HG02884 (cell line): ENCODE results near the gene PSMD2.
"Not testable (repeated sequence)": the region's sequence is repeated elsewhere in the genome, so short reads cannot be mapped to it uniquely, and the experiment has no call there.

Experiments
- ATAC-seq: cut with Tn5 transposase; IDR thresholded peaks from one replicate; pipeline ENCODE4 v1.9.1; 2021; ENCODE audit warnings: mild to moderate bottlenecking, moderate library complexity; ENCODE audit not compliant: unreplicated experiment

PSMD2 gene

DNA sequence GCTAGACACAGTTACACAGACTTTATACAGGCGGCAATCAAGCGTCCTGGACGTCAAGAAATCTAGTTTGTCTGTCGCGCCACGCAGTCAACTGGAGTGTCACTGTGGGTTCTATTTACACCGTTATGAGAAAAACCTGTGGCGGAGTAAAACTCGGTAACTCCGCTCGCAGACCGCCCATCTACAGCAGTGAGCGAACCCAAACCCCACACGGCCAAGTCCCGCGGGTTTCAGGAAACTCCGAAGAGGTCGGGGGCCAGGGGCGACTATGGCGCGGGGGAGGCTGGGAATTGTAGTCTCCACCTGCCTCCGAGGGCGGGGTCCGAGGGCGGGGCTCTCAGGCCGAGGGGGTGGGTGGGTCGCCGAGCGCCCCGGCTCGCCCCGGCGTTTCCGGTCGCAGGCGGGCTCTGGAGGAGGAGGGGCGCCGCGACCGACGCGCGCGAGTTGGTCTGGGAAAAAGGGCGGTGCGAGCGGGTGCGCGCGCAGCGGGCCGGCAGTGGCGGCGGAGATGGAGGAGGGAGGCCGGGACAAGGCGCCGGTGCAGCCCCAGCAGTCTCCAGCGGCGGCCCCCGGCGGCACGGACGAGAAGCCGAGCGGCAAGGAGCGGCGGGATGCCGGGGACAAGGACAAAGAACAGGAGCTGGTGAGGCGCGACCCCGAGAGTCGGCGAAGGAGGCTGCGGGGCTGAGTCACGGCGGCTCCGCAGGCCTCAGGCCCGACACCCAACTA, at the start of gene PSMD2:
Gene PSMD2 (plus strand): TSS at position 483 of the 729 bp plus-strand sequence. CDS start 26 bp downstream, at position 509.
- ATAC-seq: peak; percentile 86

DNA sequence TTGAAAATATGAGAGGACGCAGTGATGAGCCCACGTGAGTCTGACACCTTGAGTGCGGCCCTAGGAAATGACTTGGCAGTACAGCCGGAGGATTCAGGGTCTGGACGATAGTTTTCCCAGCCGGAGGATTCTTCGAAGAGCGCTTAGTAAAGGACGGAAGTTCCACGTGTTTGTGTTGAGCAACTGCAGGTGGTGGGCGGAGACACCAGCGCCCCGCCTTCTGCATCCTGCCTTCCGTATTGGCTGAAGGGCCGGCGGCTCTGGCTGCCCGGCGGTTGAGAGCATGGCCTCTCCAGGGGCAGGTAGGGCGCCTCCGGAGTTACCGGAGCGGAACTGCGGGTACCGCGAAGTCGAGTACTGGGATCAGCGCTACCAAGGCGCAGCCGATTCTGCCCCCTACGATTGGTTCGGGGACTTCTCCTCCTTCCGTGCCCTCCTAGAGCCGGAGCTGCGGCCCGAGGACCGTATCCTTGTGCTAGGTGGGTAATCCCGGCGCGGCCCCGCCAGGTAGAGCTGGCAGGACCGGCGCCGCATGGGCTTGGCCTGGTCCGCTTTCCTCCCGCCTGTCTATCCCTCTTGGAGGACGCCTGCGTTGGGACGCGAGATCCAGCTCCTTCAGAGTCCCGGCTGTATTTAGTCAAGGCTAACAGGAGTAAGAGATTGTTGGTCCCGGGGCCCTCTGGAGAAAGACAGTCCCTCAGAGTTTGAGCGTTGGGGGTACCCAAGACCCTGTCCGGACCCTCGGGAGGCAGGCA, 49.5 kb upstream of the PSMD2 start, which contains the start of gene EEF1AKMT4:
Gene EEF1AKMT4 (plus strand): TSS at position 261 of the 755 bp plus-strand sequence. CDS start 23 bp downstream, at position 284.
- peak; percentile 84 for ATAC-seq

DNA sequence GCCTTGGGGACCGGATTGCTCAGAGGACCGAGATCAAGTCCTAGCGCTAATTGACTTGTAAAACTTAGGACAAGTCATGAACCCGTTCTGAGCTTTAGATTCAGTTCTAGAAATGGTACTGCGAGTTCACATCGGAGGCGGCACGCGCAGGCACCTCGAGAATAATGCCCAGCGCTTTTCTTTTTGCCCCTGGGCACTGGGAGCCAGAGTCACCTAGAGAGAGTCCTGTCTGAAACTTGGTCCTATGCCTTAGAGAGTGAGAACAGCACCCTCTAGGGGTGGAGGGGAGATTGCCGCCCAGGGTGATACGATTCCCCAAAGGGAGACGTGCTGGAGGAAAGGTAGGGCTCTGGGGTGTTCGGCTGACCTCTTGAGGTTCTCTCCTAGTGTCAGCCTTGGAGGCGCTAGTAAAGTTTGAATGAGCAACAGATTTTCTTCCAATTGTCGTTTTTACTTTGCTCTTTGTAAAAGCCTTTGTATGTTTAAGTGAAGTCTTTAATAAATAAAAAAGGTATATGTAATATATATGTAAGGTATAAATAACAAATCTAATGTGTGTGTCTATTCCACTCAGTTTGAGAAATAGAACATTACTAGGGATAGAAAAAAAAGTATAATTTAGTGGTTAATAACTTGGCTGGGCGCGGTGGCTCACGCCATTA, 48.7 kb upstream of the PSMD2 start:
- peak; percentile 72 for ATAC-seq

DNA sequence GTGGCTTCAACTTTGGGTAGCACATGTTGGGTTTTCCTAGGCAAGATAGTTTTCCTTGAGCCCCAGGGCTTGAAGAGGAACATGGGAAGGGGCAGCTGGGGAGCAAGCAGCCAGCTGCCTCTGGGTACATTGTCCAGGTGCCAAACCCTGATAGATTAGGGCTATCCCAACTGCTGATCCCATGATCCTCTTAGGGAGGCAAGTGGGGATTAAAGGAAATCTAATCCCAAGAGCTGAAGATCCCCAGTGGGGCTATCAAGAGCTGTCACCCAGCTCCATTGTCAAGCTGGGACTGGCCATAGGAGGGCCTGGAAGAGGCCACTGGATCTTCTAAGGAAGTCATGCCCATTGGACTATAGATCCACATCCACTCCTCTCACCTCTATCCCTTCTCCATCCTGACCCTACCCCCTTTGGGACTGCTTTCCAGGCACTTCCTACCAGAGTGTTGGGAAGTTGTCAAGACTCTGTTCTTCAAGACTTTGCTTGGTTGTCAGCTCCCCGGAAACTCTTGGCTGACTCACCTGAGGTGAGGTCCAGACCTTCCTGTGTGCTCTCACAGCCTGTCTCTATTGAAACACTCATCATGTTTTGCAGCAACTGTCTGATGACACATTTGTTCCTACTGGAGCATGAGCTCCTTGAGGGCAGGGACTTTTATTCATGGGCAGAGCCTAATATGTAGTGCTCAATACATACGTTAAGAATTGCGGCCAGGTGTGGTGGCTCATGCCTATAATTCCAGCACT, 43.6 kb upstream of the PSMD2 start:
- ATAC-seq: no peak

DNA sequence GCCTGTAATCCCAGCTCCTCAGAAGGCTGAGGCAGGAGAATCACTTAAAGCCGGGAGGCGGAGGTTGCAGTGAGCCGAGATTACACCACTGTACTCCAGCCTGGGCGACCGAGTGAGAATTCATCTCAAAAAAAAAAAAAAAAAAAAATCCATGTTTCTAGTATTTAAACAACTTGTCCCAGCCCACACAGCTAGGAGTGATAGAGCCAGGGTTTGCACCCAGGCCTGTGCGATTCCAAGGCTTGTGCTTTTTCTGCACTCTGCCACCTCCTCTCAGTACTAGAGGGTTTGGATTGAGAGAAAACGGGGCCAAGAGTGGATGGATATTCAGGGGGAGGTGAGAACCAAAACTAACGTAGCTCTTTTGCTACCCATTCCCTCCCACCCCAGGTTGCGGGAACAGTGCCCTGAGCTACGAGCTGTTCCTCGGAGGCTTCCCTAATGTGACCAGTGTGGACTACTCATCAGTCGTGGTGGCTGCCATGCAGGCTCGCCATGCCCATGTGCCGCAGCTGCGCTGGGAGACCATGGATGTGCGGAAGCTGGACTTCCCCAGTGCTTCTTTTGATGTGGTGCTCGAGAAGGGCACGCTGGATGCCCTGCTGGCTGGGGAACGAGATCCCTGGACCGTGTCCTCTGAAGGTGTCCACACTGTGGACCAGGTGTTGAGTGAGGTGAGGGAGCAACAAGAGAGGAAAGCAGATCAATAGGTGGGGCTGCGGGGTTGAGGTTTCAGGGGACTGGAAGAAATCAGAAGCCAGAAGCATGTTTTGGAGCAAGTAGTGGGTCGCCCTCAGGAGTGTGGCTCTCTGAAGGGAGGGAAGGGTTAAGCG, 41.7 kb upstream of the PSMD2 start:
- ATAC-seq: no peak

DNA sequence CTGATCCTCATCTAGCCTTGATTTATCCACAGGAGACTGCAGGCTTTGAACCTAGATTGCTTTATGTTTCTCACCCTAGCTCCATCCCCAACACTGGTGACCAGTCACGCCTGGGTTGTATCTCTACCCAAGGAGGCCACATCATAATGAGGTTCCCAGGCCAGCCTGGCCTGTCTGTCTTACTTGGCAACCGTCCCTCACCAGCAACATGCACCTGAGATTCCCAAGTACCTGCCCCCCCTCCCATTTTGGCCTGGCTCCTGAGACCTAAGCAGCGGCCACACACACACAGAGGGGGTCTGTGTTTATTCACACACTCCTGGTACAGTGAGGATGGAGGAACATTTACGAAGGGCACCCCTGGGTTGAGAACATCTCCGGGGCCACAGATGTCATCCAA, 40.1 kb upstream of the PSMD2 start:
- no peak for ATAC-seq

DNA sequence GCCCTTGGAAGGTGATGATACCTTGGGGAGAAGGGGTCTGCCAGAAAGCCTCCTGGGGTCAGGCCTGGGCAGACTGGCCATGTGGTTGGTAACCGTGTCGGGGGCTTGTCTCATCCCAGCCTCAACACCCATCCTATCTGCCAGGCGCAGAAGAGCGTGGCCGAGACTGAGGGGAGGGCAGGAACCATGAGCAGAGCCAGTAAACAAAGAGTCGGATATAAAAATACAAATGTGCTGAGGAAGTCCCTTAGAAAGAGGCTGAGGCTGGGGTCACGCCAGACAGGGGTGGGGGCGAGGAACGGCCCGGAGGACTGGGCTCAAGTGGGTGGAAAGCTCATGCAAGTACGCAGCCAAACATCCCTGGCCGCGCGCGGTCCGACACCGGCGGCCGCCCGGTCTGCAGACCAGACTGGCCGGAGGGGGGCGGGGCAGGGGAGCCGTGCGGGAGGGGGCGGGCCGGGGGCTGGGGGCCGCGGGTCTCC, 39.6 kb upstream of the PSMD2 start:
- no peak for ATAC-seq

DNA sequence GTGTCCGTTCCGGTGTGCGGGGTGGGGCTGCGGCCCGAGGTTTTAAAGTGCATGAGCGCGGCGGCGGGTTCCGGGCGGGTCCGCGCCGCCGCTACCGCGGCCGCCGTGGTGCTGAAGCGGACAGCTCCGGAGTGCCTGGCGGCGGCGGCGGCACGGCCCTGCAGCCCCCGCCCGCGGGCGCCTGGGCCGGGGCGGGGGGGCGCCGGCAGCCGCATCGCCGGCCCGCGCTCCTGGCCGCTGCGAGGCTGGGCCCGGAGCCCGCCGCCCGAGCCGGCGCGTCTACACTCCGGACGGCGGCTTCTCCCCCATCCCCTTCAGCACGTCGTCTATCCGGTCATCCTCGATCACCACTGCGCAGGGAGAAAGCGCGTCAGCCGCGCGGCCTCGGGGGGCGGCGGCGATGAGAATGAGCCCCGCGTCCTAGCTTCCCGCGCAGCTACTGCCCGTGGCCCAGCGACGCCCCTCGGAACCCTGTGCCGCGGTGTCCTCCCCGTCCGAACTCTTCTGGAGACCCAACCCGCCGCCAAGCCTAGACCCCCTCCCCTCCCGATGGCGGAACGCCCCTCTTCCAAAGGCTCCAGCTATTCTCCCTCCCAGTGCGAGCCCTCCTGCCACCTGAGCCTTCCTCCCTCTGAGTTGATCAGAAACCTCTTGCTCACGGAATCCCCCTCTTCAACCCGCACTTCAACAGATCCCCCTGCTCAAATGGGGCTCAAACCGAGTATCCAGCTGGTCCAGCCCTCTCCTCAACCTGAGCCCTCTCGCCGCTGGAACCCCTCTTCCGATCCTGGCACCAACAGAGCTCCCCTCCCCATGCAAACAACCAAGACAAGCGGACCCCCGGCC, 38.9 kb upstream of the PSMD2 start:
- ATAC-seq: no peak

DNA sequence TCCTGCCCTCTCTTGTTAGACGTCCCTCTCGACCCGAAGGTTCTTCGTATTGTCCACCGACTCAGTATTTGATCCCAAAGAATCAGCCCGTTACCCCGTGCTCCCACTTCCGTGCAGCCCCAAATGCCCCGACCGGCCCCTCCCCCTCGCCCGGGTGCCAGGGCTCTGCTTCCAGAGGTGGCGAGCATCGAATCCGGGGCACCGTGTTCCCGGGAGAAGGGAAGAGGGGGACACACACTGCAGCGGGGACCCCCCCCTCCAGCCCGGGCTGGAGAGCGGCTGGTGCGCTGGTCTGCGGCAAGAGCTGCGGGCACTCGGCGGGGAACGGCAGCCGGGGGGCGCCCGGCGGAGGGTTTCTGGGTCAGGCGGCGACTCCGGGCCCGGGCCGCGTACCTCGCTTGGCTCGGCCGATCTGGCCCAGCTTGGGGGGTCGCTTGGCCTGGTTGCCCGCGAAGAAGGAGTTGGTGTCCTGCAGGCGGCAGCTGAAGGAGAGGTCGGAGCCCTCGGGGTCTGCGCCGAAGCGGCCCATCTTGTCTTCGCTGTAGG, 38.2 kb upstream of the PSMD2 start:
- no peak for ATAC-seq

DNA sequence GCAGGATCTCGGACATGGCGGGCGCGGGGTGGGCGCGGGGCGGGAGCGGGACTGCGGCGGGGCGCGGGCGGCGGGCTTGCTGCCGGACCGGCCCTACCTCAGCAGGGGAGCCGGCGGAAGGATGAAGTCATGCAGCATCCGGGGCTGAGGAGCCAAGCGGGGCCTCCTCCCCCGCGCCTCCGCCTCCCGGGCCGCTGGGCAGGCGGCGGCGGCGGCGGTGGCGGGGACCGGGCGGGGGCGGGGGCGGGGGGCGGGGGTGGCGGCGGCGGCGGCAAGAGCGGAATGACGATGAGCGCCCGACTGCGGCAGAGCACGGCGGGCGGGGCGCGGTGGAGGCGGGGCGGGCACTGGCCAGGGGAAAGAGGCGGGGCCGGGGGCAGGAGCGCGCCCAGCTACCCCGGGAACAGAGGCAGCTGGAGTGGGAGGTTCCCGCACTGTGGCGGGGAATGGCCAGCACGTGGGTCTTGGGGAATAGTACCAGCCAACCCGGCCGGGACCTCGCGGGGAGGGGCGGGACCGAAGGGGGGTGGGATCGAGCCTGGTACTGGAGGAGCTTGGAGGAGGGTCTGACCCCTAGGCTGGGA, 37.7 kb upstream of the PSMD2 start, which contains the start of gene CAMK2N2:
Gene CAMK2N2 (minus strand): TSS at position 284 of the 584 bp plus-strand sequence. CDS start 268 bp downstream, at position 16.
- no peak for ATAC-seq

DNA sequence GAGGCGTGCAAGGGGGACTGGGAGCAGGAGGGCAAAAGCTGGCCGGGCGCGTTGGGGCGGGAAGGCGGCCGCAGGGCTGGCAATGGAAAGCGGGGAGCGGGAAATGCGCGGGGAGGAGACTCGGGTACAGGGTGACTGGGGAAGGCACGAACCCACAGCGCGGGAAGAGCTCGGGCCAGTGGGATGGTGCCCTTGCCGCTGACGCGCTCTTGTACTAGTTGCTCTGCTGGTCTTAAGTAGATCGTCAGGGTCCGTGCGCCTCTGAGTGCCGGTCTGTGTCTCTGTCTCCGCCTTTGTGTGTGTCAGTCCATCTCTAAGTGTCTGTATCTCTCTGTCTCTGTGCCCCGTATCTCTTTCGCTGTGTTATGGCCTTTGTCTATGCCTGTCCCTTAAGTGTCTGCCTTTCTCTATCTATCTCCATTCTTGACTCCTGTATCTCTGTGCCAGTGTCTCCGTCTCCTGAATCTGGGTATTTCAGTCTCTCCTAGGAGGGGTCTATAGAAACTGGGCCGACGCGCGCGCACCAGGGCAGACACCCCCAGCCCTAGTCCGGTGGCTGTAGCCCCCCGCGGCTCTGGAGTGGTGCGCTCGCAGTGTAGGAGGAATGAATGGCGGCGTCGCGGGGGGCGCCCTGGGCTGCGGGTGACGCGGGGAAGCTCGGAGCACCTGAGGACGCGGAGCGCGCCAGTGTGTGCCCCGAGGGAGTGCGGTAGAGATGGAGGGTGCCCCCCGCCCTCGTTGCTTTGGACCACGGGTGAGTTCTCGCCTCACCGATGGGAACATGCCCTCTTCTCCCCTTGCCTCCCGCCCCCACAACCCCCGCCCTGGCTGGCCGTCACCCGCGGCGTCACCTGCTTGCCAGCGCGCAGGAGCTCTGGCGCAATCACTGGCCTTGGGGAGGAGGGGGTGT, 36.9 kb upstream of the PSMD2 start:
- no peak for ATAC-seq

DNA sequence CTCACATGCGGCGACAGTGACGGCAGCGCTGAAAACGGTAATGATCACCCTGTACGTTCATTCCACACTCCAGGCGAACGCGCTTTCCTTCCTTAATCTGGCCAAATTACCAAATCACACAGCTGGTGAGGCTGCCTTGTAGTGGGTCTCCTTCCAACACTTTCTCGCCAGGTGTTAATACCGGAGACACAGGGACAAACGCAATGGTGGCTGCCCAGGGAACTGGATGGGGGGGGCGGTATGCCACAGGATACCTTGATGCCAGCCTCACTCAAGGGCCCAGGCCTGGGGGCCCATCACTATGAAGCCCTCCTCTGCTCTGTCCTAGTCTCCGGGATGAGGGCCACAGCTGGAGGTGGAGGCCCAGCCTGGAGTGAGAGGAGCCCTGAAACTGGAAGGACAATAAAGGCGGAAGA, 36.3 kb upstream of the PSMD2 start:
- no peak for ATAC-seq

DNA sequence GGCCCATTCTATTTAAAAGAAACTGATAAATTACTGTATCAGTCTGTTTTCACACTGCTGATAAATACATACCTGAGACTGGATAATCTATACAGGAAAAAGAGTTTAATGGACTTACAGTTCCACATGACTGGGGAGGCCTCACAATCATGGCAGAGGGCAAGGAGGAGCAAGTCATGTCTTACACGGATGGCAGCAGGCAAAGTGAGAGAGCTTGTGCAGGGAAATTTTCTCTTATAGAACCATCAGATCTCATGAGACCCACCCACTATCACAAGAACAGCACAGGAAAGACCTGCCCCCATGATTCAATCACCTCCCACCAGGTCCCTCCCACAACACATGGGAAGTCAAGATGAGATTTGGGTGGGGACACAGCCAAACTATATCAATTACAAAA, 31.8 kb upstream of the PSMD2 start:
- ATAC-seq: not testable (repeated sequence)

DNA sequence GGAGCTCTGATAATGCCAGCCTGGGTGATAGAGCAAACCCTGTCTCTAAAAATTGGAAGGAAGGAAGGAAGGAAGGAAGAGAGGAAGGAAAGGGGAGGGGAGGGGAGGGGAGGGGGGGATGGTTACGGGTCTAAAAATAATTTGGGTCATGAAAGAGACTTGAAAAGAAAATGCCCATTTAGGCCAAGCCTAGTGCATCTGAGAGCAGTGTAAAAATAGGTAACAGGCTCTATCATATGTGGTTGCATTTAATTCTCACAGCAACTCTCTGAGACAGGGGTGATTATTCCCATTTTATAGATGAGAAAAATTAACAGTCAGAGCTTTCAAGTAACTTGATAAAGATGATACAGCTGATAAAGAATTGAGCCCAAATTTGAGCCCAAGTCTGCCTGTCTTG, 26.8 kb upstream of the PSMD2 start:
- no peak for ATAC-seq

DNA sequence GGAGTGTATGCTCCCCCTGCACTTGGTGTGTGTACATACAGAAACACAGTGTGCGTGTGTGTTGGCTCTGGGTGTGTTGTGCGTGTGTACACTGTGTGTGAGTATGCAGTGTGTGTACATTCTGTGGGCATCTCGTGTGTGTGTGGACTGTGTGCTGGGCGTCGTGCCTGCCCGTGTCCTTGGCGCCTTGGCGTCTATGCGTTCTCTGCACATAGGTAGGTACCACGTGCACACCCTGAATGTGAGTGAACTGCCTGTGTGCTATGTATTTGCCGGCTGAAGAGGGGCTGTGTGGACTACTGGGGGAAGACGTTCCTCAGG, 23.7 kb upstream of the PSMD2 start:
- ATAC-seq: no peak

DNA sequence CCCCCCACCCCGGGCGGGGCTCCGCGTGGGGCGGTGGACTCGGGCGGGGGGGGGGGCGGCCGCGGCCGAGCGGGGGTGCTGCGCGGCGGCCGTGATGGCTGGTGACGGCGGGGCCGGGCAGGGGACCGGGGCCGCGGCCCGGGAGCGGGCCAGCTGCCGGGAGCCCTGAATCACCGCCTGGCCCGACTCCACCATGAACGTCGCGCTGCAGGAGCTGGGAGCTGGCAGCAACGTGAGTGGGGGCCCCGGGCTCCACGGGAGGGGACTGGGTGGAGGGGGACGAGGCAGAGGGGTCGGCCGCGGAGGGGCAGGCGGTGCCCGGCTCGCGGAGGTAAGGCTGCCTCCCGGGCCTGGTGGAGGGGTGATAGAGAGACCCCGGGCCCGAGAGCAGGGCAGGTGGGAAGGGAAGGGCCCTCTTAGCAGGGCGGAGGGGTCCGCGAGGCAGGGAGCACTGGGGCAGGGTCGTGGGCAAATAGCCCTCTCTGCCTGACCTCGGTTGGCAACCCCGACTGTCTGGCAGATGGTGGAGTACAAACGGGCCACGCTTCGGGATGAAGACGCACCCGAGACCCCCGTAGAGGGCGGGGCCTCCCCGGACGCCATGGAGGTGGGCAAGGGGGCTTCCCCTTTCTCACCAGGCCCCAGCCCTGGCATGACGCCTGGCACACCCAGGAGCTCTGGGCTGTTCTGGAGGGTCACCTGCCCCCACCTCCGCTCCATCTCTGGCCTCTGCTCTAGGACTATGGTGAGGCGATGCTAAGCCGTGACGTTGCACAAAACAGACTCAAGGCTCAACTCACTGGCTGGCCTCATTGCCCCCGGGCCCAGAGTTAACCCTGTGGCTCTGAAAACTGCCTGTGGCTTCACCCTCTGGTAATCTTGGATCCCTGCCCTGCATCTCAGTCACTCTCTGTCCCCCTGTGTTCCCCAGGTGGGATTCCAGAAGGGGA, 22.8 kb upstream of the PSMD2 start, which contains the start of gene ECE2:
Gene ECE2 (plus strand): TSS at position 62 of the 950 bp plus-strand sequence. CDS start 132 bp downstream, at position 194.
- no peak for ATAC-seq
